Activated naive CD8-positive, alpha-beta T cell treated with anti-CD3 and anti-CD28 coated beads, Interleukin-2, amount 50 U/mL, for 24 hours (primary cell): ENCODE measurements around the gene SEPTIN10.
A peak's percentile ranks its signal among the peaks of the same experiment; 100 is the strongest.

ENCODE experiments used
- ATAC-seq: fragments of 150-1000 bp; cut with Tn5 transposase; one replicate; pipeline ENCODE4 v1.10.0; 2021
- DNase-seq: peaks from one replicate; pipeline ENCODE4 v3.0.0; 2021
- H3K27ac Mint-ChIP-seq: one replicate; pipeline ENCODE4 v1.8.0; 2021; ENCODE audit warnings: mild to moderate bottlenecking, mixed read lengths
- H3K27me3 Mint-ChIP-seq: one replicate; pipeline ENCODE4 v1.8.0; 2021; ENCODE audit warnings: mixed read lengths
- H3K36me3 Mint-ChIP-seq: one replicate; pipeline ENCODE4 v1.8.0; 2021; ENCODE audit warnings: low read depth, mixed read lengths
- H3K4me1 Mint-ChIP-seq: one replicate; pipeline ENCODE4 v1.8.0; 2021; ENCODE audit warnings: mixed read lengths
- H3K4me3 Mint-ChIP-seq: one replicate; pipeline ENCODE4 v1.8.0; 2021; ENCODE audit warnings: mild to moderate bottlenecking, moderate library complexity, mixed read lengths
- H3K9me3 Mint-ChIP-seq: one replicate; pipeline ENCODE4 v1.8.0; 2021; ENCODE audit warnings: mixed read lengths

The SEPTIN10 gene

DNA sequence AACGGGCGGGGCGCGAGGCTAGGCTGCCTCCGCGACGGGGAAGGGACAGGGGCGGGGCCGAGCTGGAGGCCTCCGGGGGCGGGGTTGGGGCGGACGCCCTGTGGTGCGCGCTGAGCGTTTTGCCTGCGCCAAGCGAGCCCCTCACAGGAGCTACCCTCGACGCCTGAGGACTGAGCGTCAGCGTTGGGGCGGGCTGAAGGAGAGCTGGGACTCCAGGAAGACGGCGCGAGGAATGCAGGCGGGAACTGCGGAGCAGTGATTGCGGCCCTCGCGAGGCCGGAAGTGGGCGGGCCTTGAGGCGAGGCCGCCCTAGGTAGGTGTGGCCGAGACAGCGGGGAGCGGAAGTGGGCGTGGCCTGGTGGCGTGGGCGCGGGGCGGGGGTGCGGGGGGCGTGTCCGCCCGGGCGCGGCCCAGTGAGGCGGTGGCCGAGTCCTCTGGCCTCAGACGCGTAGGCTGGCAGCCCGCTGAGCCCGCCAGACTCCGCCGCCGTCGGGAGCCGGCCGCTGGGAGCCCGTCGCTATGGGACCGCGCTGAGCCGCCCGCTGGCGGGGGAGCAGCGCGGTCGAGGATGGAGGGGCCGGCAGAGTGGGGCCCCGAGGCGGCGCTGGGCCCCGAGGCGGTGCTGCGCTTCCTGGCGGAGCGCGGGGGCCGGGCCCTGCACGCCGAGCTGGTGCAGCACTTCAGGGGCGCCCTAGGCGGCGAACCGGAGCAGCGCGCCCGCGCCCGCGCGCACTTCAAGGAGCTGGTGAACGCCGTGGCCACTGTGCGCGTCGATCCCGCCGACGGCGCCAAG lies at the start of gene SEPTIN10, which contains the start of gene SOWAHC:
Gene SEPTIN10 (minus strand): TSS at position 45 of the 793 bp plus-strand sequence. CDS start 139 bp downstream, outside the sequence.
Gene SOWAHC (plus strand): TSS at position 443 of the 793 bp plus-strand sequence. CDS start 126 bp downstream, at position 569.
- H3K27me3 Mint-ChIP-seq, result peaks cover 77% of the 10 kb centered on the region
- peaks cover 6% of the 10 kb centered on the region for H3K36me3 Mint-ChIP-seq
- H3K4me3 Mint-ChIP-seq, result peak within 1 kb of the TSS; percentile 80
- ATAC-seq (peak; percentile 81), DNase-seq (peak; percentile 78)
- no peaks in the 10 kb centered on the region for H3K9me3 Mint-ChIP-seq
- H3K27ac Mint-ChIP-seq, result no peak within 1 kb of the TSS
- peaks cover 15% of the 10 kb centered on the region for H3K4me1 Mint-ChIP-seq

DNA sequence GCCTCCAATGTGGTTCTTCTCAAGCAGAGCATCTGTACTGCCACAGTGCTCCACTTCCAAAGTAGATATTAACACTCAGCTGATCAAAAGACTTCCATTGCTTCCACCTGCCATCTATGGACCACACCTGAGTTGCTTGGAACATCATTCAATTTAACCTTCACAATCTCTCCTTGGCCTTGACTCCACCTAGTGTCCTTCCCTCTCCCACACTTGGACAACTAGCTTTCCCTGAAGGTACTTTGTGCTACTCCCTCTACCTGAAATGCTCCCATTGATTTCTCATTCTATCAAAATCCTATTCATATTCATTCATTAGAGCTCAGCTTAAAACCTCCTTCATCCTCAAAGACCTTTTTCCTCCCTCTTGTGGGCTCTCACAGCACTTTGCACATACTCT lies 49.1 kb upstream of the SEPTIN10 start:
- H3K4me1 Mint-ChIP-seq, result no peaks in the 10 kb centered on the region
- no peak overlapping the region for H3K4me3 Mint-ChIP-seq
- H3K27ac Mint-ChIP-seq, result no peak overlapping the region
- ATAC-seq, result no peak
- no peaks in the 10 kb centered on the region for H3K36me3 Mint-ChIP-seq
- no peak for DNase-seq
- peaks cover 12% of the 10 kb centered on the region for H3K27me3 Mint-ChIP-seq
- H3K9me3 Mint-ChIP-seq, result no peaks in the 10 kb centered on the region

DNA sequence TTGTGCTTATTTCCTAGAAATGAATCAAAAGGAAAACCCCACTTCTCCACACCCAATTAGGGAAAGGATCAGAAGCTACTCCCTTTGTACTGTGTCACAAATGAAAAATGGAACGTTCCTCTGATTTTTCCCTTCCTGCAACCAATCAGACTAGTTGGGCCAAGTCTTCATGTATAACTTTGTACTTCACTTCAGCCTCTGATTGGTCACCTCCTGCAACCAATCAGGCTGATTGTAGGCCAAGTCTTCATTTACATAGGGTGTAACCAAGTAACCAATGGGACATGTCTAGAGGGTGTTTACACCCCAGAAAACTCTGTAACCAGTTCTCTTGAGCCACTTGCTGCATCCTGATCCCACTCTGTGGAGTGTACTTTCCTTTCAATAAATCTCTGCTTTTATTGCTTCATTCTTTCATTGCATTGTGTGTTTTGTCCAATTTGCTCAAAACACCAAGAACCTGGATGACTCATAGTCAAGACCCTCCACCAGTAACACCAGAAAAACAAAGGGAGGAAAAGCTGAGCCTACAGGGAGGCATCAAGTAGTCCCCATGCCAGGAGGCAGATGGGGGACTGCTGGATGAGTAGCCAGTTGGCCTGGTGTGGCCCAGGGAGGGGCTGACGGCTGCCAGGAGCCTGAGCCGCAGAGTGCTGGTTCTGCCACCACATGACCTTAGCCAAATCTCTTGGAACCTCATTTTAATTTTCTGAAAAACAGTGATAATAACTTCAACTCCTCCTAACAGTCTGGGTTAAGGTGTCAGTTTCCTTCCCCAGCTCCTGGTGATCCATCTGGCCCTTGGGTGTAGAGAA lies 46.5 kb upstream of the SEPTIN10 start:
- H3K36me3 Mint-ChIP-seq, result no peaks in the 10 kb centered on the region
- H3K27me3 Mint-ChIP-seq, result peaks cover 10% of the 10 kb centered on the region
- ATAC-seq, result no peak

DNA sequence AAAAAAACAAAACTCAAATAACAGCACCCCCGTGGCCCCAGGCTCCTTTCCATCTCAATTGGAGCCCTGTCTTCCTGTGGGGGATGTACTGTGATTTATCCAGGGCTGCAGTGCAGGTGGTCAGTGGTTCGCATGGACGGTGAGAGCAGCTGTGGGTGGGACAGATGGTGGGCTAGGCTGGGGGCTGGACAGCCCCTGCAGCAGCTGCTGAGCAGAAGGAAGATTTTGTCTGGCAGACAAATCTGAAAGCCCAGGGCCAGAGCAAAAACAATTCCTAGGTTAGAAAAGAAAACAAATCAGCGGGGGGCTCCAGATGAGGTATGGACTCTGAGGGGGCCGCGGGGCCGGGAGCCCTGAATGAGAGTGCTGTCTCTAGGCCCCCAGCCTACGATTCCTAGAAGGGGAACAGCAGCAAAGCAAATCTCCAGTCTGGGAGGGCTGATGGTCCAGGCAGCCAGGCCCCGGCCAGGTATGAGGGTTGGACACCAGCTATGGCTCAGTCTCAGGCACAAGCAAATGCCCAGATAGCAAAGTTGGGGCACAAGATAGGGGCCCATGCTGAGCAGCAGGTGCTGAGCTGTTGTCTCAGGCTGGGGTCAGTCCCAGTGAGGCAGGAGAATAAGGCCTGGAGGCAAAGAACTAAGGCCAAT lies 45.8 kb upstream of the SEPTIN10 start:
- H3K36me3 Mint-ChIP-seq, result no peaks in the 10 kb centered on the region
- DNase-seq (no peak), ATAC-seq (no peak)
- H3K9me3 Mint-ChIP-seq, result no peaks in the 10 kb centered on the region
- no peak overlapping the region for H3K4me3 Mint-ChIP-seq
- no peak overlapping the region for H3K27ac Mint-ChIP-seq
- H3K4me1 Mint-ChIP-seq, result no peaks in the 10 kb centered on the region
- H3K27me3 Mint-ChIP-seq, result peaks cover 8% of the 10 kb centered on the region

More for the DNA sequence above, 46.5 kb upstream of the SEPTIN10 start:
- Mint-ChIP-seq H3K4me1 (no peaks in the 10 kb centered on the region), H3K9me3 (no peaks in the 10 kb centered on the region), H3K4me3 (no peak overlapping the region), H3K27ac (no peak overlapping the region)
- DNase-seq, result no peak

DNA sequence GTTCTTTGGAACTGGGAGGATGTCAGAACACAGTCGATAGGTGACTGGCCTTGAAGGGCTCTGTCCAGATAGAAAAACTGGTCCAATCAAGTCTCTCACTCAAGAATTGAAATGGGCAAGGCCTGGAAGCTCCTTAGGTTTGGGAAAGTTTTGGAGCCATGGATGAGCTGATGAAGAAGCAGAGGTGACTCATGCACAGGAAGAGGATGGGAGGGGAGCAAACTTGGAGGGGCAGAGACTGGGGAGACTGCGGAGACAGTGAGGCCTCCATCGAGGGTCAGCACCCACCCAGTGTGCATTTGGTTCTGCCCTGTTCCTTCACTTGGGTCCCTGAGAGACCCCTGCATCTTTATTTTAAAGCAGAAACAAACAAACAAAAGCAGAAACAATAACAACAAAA lies 41.5 kb upstream of the SEPTIN10 start:
- Mint-ChIP-seq H3K4me1 (no peaks in the 10 kb centered on the region), H3K27me3 (peaks cover 3% of the 10 kb centered on the region), H3K9me3 (no peaks in the 10 kb centered on the region), H3K4me3 (no peak overlapping the region), H3K36me3 (no peaks in the 10 kb centered on the region), H3K27ac (no peak overlapping the region)
- DNase-seq (no peak), ATAC-seq (no peak)

DNA sequence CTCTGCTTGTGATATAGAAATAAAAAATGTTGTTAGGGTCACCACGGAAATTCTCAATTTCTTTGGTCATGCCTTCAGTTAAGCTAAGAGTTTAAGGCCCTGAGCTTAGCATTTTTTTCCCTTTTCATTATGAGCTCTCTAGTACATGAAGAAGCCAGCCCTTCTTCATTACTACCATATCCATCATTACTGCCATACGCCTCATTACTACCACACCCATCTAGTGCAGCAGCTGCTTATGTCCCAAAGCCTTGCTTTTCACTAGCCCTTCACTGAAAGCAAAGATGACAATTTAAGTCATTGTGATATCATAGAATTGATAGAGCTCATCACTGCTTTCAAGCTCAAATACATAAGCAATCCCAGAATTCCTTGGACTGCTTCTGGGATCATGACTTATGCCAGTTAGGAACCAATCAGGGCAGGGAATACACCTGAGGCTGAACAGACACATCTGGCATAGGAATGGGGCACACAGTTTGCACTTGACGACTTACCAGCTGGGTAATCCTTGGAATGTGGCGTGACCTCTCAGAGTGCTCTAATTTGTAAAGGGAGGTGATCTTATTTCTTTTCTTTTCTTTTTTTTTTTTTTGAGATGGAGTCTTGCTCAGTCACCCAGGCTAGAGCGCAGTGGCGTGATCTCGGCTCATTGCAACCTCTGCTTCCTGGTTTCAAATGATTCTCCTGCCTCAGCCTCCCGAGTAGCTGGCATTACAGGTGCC lies 40.7 kb upstream of the SEPTIN10 start:
- H3K27me3 Mint-ChIP-seq, result peaks cover 3% of the 10 kb centered on the region
- H3K27ac Mint-ChIP-seq, result no peak overlapping the region

DNA sequence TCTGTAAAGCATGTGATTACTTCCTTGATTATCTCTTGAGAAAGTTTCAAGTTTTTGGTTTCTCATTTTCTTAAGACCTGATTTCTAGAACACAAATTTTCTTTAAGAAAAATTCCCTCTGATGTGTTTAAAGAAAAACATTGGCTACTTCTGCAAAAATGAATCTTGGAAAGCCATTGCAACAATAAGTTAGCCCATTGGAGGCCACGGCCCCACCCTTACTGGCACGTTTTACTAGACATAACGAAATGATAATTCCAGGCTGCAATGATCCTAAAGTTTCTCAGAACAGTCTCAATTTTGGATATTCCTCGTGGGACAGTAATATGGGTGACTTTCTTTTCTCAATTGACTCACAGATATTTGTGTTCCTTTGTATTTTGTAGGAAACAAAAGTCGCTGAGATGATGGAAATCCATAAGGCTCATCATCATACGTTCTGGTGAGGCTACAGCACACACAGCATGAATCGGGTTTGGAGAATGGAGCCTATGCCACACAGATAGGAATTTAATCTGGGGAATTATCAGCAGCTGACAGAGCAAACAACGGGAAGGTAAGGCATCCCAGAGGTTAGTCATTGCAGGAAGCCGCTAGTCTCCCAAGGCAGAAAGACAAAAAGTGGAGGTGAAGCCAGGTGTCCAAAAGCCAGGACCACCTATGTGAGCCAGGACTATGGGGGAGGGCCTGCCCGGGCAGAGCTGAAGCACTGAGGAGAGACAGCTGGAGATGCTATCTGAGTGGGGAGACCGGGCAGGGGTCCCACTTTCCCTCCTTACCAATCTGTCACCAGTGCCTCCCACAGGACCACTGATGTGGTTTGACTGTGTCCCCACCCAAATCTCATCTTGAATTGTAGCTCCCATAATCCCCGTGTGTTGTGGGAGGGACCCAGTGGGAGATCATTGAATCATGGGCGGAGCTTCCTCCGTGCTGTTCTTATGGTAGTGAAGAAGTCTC lies 36.2 kb upstream of the SEPTIN10 start:
- H3K27me3 Mint-ChIP-seq, result peaks cover 6% of the 10 kb centered on the region

More for the DNA sequence above, 40.7 kb upstream of the SEPTIN10 start:
- ATAC-seq, result no peak
- no peaks in the 10 kb centered on the region for H3K4me1 Mint-ChIP-seq
- H3K36me3 Mint-ChIP-seq, result no peaks in the 10 kb centered on the region
- no peaks in the 10 kb centered on the region for H3K9me3 Mint-ChIP-seq
- DNase-seq, result no peak
- H3K4me3 Mint-ChIP-seq, result no peak overlapping the region

DNA sequence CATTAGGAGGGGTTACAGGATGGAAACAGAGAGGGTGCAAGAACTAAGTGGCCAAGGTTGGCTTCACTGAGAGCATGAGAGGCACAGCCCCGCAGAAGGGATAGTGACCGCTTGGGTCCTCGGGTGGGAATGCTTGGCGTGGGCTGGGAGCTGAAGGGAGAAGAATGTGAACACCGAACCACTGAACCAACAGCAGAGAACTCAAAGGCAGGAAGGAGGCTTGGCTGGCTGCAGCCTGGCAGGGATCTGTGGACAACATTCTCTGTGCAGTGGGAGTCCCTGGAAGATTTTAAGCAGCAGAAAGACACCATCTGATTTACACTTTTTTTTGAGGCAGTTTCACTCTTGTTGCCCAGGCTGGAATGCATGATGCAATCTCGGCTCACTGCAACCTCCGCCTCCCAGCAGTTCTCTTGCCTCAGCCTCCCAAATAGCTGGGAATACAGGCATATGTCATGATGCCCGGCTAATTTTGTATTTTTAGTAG lies 34.3 kb upstream of the SEPTIN10 start:
- H3K36me3 Mint-ChIP-seq, result no peaks in the 10 kb centered on the region

More for the DNA sequence above, 36.2 kb upstream of the SEPTIN10 start:
- ATAC-seq (no peak), DNase-seq (no peak)
- H3K4me3 Mint-ChIP-seq, result no peak overlapping the region
- H3K36me3 Mint-ChIP-seq, result no peaks in the 10 kb centered on the region
- no peaks in the 10 kb centered on the region for H3K4me1 Mint-ChIP-seq
- H3K9me3 Mint-ChIP-seq, result no peaks in the 10 kb centered on the region
- no peak overlapping the region for H3K27ac Mint-ChIP-seq

DNA sequence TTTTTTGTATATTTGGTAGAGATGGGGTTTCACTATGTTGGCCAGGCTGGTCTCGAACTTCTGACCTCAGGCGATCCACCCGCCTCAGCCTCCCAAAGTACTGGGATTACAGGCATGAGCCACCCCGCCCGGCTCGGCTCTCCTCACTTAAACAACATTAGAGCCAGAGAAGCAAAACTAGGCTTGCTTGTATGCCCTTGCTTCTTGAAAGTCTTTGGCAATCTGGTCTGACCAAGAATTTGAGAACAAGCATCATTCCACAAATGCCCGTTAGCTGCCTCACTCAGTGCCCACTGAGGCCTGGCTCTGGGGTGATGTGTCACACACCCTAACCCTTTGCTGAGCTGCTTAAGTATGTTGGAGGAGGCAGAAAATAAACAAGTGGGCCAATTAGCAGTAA lies 33.9 kb upstream of the SEPTIN10 start:
- H3K4me3 Mint-ChIP-seq, result no peak overlapping the region
- no peak overlapping the region for H3K27ac Mint-ChIP-seq
- no peaks in the 10 kb centered on the region for H3K9me3 Mint-ChIP-seq
- DNase-seq (no peak), ATAC-seq (no peak)
- no peaks in the 10 kb centered on the region for H3K4me1 Mint-ChIP-seq
- no peaks in the 10 kb centered on the region for H3K36me3 Mint-ChIP-seq
- H3K27me3 Mint-ChIP-seq, result peaks cover 6% of the 10 kb centered on the region

More for the DNA sequence above, 34.3 kb upstream of the SEPTIN10 start:
- peaks cover 6% of the 10 kb centered on the region for H3K27me3 Mint-ChIP-seq
- H3K9me3 Mint-ChIP-seq, result no peaks in the 10 kb centered on the region
- H3K27ac Mint-ChIP-seq, result no peak overlapping the region
- DNase-seq, result no peak
- H3K4me3 Mint-ChIP-seq, result no peak overlapping the region
- H3K4me1 Mint-ChIP-seq, result no peaks in the 10 kb centered on the region
- ATAC-seq, result no peak

DNA sequence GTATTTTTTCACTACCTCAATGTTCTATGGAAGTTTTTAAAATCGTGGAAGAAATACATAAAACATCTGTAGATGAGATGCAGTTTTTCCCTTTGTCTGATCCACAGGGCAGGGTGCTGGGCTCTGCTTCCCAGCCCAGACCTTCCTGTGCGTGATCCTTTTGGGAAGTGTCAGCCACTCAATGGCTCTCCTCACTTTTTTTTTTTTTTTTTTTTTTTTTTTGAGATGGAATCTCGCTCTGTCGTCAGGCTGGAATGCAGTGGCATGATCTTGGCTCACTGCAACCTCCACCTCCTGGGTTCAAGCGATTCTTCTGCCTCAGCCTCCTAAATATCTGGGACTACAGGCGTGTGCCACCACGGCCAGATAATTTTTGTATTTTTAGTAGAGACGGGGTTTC lies 33.2 kb upstream of the SEPTIN10 start:
- Mint-ChIP-seq H3K4me1 (no peaks in the 10 kb centered on the region), H3K27me3 (peaks cover 6% of the 10 kb centered on the region), H3K27ac (no peak overlapping the region), H3K4me3 (no peak overlapping the region), H3K36me3 (no peaks in the 10 kb centered on the region), H3K9me3 (no peaks in the 10 kb centered on the region)
- ATAC-seq (no peak), DNase-seq (no peak)

DNA sequence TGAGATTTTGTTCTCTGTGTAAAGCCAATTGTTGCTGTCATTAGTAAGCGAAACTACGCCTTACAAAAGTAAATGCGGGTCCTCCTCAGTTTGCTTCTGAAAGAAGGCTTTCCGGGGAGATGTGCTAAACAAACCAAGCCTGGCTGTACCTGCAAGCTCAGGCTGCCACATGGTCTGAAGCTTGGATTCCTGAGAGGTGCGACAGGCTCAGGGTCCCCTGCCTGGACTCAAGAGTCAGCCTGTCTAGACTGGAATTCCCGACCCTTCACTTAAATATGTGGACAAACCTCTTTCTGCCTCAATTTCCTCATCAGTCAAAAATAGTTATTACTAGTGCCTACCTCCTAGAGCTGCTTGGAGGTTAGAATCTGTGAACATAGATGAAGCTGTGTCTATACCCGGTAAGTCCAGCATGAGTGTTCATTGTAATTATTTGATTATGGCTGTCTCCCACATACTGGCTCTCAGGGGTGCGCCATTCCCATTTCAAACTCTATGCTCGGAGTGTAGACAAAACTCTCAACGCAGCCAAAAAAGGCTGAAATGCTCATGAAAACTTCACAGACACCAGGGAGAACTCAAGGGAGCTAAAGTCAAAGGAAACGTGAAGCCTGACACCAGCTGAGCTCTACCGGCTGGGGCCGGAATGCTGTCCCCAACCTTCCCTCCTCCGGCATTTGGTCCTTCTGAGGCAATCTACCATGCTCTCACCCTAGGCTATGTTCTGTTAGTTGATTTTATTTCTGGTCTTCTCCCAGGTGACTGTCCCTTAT lies 31.8 kb upstream of the SEPTIN10 start:
- no peak for ATAC-seq
- H3K27me3 Mint-ChIP-seq, result peaks cover 7% of the 10 kb centered on the region
- DNase-seq, result no peak
- no peak overlapping the region for H3K4me3 Mint-ChIP-seq
- no peaks in the 10 kb centered on the region for H3K4me1 Mint-ChIP-seq
- H3K27ac Mint-ChIP-seq, result no peak overlapping the region
- no peaks in the 10 kb centered on the region for H3K9me3 Mint-ChIP-seq
- H3K36me3 Mint-ChIP-seq, result no peaks in the 10 kb centered on the region

DNA sequence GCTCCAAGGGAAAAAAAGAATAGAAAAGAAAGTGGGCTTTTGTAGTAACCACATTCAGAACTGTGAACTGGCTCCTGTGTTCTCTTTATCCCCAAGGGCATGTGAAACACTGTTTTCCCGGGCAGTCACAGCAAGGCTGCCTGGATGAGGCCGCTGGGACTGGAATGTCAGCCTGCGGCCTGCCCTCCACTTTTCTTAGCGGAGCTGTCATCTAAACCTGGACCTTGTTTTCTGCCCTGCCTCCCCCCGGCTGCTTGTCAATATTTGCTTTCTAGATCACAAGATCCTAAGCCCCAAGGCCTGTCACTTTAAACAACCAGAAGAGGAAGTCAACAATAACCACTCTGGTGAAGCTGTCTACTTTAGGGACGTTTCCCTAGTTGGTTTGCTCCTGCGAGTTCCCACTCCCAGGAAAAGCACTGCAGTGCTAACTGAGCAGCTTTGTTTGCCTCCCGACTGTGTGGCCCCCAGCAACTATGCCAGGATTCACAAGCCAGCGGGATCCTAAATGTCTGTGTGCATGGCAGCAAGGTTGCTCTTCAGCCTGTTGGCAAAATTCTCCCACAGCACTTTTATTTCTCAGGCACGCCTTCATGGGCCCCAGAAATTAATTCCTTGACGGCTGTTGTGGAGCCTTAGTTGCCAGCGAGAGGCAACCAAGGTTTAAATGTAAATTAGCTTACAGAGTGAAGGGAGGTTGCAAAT lies 31.0 kb upstream of the SEPTIN10 start:
- ATAC-seq (no peak), DNase-seq (no peak)
- H3K9me3 Mint-ChIP-seq, result no peaks in the 10 kb centered on the region
- peaks cover 7% of the 10 kb centered on the region for H3K27me3 Mint-ChIP-seq
- H3K27ac Mint-ChIP-seq, result no peak overlapping the region
- no peaks in the 10 kb centered on the region for H3K36me3 Mint-ChIP-seq
- H3K4me1 Mint-ChIP-seq, result no peaks in the 10 kb centered on the region
- H3K4me3 Mint-ChIP-seq, result no peak overlapping the region
